ENCODE measurements around the gene CDC25B. TPM values are rescaled to one million over a fixed set of nuclear protein-coding genes. Genes with fewer than 3 reads are reported as not detected.

The CDC25B gene
- total and polyA plus RNA-seq, 2 experiments from 2014 or later: 9.7 to 59.9 TPM

DNA sequence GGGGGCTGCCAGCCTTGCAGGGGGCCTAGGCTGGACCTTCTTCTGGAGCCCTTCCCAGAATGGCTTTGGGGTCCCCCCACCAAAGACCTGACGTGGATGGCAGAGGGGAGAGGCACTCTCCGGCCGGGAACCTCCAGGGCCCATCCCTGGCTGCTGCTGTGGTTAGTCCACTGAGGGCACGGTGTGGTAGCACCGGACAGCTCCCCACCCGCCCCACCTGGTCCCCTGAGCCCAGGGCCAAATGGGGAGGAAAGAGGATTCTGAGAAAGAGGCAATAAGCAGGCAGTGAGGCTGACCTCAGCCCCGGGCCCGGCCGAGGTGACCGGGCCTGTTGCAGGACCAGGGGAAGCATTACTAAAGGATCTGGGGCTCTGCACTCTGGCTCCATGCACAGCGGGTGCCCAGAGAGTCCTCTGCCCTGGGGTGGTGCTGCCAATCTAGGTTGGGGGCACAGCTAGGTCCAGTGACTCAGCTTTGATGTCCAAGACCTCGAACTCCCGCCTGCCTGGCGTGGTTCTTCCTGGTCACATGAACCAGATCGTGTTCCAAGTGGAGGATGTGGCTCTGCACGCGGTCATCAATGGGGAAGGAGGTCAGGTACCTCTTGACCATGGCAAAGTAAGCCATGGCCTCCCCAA, 11.8 kb upstream of the CDC25B start:
- Histone ChIP-seq H3K27ac (no peak overlapping the region), H3K4me3 (no peak overlapping the region), H3K36me3 (no peaks in the 10 kb centered on the region), H3K9me3 (ENCODE audit: low read depth) (no peaks in the 10 kb centered on the region), H3K4me1 (ENCODE audit: low read depth) (peaks cover 5% of the 10 kb centered on the region), H3K27me3 (peaks cover 11% of the 10 kb centered on the region)
- no peak for DNase-seq (ENCODE audit: low read depth in 1 of 2, low spot score in 1 of 2)
- TF ChIP-seq, protein P1, sequence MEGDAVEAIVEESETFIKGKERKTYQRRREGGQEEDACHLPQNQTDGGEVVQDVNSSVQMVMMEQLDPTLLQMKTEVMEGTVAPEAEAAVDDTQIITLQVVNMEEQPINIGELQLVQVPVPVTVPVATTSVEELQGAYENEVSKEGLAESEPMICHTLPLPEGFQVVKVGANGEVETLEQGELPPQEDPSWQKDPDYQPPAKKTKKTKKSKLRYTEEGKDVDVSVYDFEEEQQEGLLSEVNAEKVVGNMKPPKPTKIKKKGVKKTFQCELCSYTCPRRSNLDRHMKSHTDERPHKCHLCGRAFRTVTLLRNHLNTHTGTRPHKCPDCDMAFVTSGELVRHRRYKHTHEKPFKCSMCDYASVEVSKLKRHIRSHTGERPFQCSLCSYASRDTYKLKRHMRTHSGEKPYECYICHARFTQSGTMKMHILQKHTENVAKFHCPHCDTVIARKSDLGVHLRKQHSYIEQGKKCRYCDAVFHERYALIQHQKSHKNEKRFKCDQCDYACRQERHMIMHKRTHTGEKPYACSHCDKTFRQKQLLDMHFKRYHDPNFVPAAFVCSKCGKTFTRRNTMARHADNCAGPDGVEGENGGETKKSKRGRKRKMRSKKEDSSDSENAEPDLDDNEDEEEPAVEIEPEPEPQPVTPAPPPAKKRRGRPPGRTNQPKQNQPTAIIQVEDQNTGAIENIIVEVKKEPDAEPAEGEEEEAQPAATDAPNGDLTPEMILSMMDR (IDR thresholded peaks at IDR 0.05; ENCODE audit: low read depth, low read length): no peak

DNA sequence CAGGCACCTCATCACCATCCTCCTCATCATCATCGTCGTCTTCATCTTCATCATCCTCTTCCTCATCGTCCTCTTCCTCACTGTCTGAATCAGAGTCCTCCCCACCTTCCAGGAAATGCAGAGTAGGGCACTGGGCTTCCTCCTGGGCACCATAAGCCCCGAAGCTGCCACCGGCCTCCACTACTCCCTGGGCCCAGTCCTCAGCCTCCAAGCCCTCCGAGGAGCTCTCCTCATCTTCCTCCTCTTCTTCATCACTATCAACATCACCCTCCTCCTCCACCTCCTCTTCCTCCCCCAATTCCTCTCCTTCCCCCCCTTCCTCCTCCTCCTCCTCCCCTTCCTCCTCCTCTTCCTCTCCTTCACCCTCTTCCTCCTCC, 11.3 kb upstream of the CDC25B start:
- no peaks in the 10 kb centered on the region for H3K36me3 ChIP-seq
- no peak overlapping the region for H3K27ac ChIP-seq
- no peak for DNase-seq (ENCODE audit: low read depth in 1 of 2, low spot score in 1 of 2)
- H3K4me1 ChIP-seq (ENCODE audit: low read depth): peaks cover 5% of the 10 kb centered on the region
- TF ChIP-seq, protein P1 (IDR thresholded peaks at IDR 0.05; ENCODE audit: low read depth, low read length): no peak
- peaks cover 5% of the 10 kb centered on the region for H3K27me3 ChIP-seq
- H3K4me3 ChIP-seq: no peak overlapping the region
- no peaks in the 10 kb centered on the region for H3K9me3 ChIP-seq (ENCODE audit: low read depth)

DNA sequence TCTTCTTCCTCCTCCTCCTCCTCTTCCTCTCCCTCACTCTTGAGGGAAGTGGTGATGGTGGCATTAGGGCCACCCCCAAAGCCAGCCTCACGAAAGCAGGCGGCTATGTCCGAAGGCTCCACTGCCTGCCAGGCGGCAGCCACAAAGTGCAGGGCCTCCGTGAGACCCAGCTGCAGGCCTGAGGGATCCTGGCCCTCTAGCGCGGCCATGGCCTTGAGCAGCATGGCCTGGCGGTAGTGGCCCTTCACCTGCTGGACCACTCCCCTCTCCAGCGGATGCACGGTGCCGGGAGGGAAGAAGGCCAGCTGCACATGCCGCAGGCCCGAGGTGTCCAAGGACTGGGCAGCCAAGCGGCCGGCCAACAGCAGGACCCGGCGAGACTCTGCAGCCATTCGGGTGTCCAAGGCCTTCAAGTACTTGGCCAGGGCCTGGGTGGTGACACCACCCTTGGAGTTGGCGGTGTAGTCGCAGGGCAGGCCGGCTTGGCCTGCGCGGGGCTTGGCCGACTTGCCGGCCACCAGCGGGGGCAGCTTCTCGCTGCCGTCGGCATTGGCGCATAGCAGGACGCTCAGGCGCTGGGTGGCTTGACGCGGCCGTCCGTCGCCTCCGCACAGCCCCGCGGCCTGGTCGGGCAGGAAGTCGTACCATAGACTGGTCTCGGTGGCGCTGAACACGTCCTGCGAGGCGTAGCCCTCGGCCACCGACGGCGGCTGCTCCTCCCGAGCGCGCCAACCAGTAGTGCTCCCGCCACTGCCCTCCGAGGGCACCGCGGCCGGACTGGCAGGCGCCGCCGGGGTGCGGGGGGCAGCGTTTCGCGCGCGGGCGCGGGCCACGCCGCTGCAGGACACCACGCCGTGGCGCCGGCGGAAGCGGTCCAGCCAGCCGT, 10.6 kb upstream of the CDC25B start:
- H3K27me3 ChIP-seq: peaks cover 4% of the 10 kb centered on the region
- H3K4me1 ChIP-seq (ENCODE audit: low read depth): peaks cover 5% of the 10 kb centered on the region
- H3K9me3 ChIP-seq (ENCODE audit: low read depth): no peaks in the 10 kb centered on the region
- no peaks in the 10 kb centered on the region for H3K36me3 ChIP-seq
- no peak for DNase-seq (ENCODE audit: low read depth in 1 of 2, low spot score in 1 of 2)
- TF ChIP-seq, protein P1 (IDR thresholded peaks at IDR 0.05; ENCODE audit: low read depth, low read length): peak; percentile 4
- peak overlapping the region; percentile 47 for H3K4me3 ChIP-seq
- no peak overlapping the region for H3K27ac ChIP-seq

DNA sequence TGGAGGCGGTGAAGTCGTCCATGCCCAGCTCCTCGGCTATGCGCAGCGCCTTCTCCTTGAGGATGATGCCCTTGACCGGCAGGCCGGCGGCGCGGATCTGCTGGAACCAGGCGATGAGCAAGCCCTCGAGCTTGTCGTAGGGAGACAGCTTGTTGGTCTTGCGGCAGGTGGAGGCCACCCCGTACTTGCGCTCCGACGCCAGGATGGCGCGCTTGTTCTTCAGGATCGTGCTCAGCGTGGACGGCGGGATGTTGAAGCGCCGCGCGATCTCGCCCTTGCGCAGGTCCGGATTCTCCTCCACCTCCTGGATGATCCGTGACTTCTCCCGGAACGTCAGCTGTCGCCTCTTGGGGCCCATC, 10.0 kb upstream of the CDC25B start:
- H3K36me3 ChIP-seq: no peaks in the 10 kb centered on the region
- DNase-seq (ENCODE audit: low read depth in 1 of 2, low spot score in 1 of 2): peak; percentile 60 to 68
- H3K27ac ChIP-seq: no peak overlapping the region
- H3K9me3 ChIP-seq (ENCODE audit: low read depth): no peaks in the 10 kb centered on the region
- peaks cover 4% of the 10 kb centered on the region for H3K27me3 ChIP-seq
- H3K4me3 ChIP-seq: peak overlapping the region; percentile 47
- peaks cover 5% of the 10 kb centered on the region for H3K4me1 ChIP-seq (ENCODE audit: low read depth)
- TF ChIP-seq, protein P1 (IDR thresholded peaks at IDR 0.05; ENCODE audit: low read depth, low read length): no peak

DNA sequence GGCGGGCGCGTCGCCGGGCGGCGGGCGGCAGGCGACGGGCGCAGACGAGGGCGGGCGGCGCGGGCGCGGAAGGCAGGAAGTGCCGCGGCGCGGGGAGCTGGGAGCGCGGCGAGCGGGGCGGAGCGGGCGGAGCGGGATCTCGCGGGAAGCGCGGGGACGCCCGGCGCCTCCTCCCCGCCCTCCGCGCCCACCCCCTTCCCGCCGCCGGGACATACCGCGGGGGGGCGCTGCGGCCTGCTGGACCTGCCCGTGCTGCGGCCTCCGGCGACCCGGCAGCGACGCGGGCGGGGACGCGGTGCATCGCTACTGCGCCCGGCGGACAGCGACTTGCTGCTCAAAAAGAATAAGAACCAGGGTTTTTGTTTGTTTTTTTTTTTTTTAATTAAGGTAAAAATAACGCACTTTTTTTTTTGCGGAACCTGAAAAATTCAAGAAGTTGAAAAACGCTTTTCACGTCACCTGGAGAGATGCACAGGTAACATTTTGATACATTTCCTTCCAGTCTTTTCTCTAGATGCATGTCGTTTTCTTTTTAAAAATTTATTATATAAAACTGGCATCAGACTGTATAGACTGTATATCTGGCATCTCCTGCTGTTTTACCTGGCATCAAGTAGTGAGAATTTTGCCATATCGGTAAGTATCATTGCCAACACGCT, 9.3 kb upstream of the CDC25B start, which contains the start of gene CENPB:
CENPB (minus strand) TSS at position 76 of the 659 bp plus-strand sequence. CDS start 257 bp downstream, outside the sequence.
- no peak within 1 kb of the TSS for H3K27ac ChIP-seq
- peaks cover 5% of the 10 kb centered on the region for H3K4me1 ChIP-seq (ENCODE audit: low read depth)
- no peaks in the 10 kb centered on the region for H3K9me3 ChIP-seq (ENCODE audit: low read depth)
- peaks cover 4% of the 10 kb centered on the region for H3K27me3 ChIP-seq
- TF ChIP-seq, protein P1 (IDR thresholded peaks at IDR 0.05; ENCODE audit: low read depth, low read length): peak; percentile 57
- peak within 1 kb of the TSS; percentile 47 for H3K4me3 ChIP-seq
- H3K36me3 ChIP-seq: no peaks in the 10 kb centered on the region
- peak; percentile 89 to 93 for DNase-seq (ENCODE audit: low read depth in 1 of 2, low spot score in 1 of 2)
